Activated naive CD8-positive, alpha-beta T cell treated with anti-CD3 and anti-CD28 coated beads, Interleukin-2, amount 50 U/mL, for 16 hours (primary cell): ENCODE results near the gene SIGLEC14.
"Not testable (repeated sequence)": the region's sequence is repeated elsewhere in the genome, so short reads cannot be mapped to it uniquely, and the experiment has no call there.

Source experiments
- DNase-seq: peaks from one replicate; pipeline ENCODE4 v3.0.0-alpha.2; 2020; ENCODE audit warnings: low read depth, low spot score

SIGLEC14 gene

GRCh38 chr19:51675911-51676565 lies 29.4 kb upstream of the SIGLEC14 start:
- DNase-seq = not testable (repeated sequence)

- DNase-seq = no peak
Observed at GRCh38 chr19:51668216-51668615, 21.6 kb upstream of the SIGLEC14 start.

GRCh38 chr19:51664997-51665396 lies 18.4 kb upstream of the SIGLEC14 start:
- no peak for DNase-seq

- DNase-seq = no peak
Observed at GRCh38 chr19:51664131-51664530, 17.5 kb upstream of the SIGLEC14 start.

- DNase-seq = no peak
Observed at GRCh38 chr19:51663650-51664049, 17.0 kb upstream of the SIGLEC14 start.

- peak; percentile 4 for DNase-seq
Observed at GRCh38 chr19:51660975-51661600, 14.5 kb upstream of the SIGLEC14 start.

- no peak for DNase-seq
Observed at GRCh38 chr19:51654783-51655182, 8.2 kb upstream of the SIGLEC14 start.

GRCh38 chr19:51653162-51653561 lies 6.5 kb upstream of the SIGLEC14 start:
- no peak for DNase-seq

GRCh38 chr19:51652266-51652665 lies 5.6 kb upstream of the SIGLEC14 start:
- no peak for DNase-seq

- no peak for DNase-seq
Observed at GRCh38 chr19:51651216-51651846, 4.7 kb upstream of the SIGLEC14 start.

GRCh38 chr19:51647318-51647717 lies 693 bp upstream of the SIGLEC14 start:
- DNase-seq = no peak

- no peak for DNase-seq
Observed at GRCh38 chr19:51644636-51645271, 1.9 kb downstream of the SIGLEC14 start.

GRCh38 chr19:51641648-51642047 lies 5.0 kb downstream of the SIGLEC14 start:
- no peak for DNase-seq

GRCh38 chr19:51640386-51640785 lies 6.2 kb downstream of the SIGLEC14 start:
- DNase-seq = no peak

- DNase-seq = no peak
Observed at GRCh38 chr19:51639916-51640315, 6.7 kb downstream of the SIGLEC14 start.

- DNase-seq = no peak
Observed at GRCh38 chr19:51637362-51637978, 9.2 kb downstream of the SIGLEC14 start.

GRCh38 chr19:51632126-51632525 lies 14.5 kb downstream of the SIGLEC14 start:
- no peak for DNase-seq

GRCh38 chr19:51630315-51630714 lies 16.3 kb downstream of the SIGLEC14 start, which contains the start of gene SIGLEC5:
TSS of gene SIGLEC5 (minus strand) at chr19:51630401. CDS start at chr19:51630335, 66 bp downstream.
- DNase-seq = not testable (repeated sequence)

GRCh38 chr19:51628153-51628939 lies 18.3 kb downstream of the SIGLEC14 start:
- no peak for DNase-seq

- no peak for DNase-seq
Observed at GRCh38 chr19:51627491-51628138, 19.0 kb downstream of the SIGLEC14 start.

GRCh38 chr19:51626675-51627074 lies 19.9 kb downstream of the SIGLEC14 start:
- DNase-seq = no peak
